Astrocyte of the cerebellum (primary cell): Measurements from ENCODE around the gene ANKFY1.
A peak's percentile ranks its signal among the peaks of the same experiment; 100 is the strongest.

Experiments used
- DNase-seq: peaks from one replicate; pipeline ENCODE4 v3.0.0-alpha.2; 2011; ENCODE audit warnings: low read depth
- H3K4me3 ChIP-seq: 2 replicates; pipeline ENCODE4 v1.5.1; 2011; ENCODE audit warnings: mild to moderate bottlenecking, low read depth, low read length, moderate library complexity
- in situ Hi-C: cut with HindIII; loops from 2 replicates; pipeline ENCODE4 v1.10.0; 2017; ENCODE audit warnings: low sequenced_read_pairs
- TF ChIP-seq, protein P1 (sequence below): IDR thresholded peaks from 2 replicates; pipeline ENCODE4 v1.5.1; 2012; ENCODE audit warnings: low read length, low read depth, moderate library complexity, mild to moderate bottlenecking; ENCODE audit errors: missing control alignments

ANKFY1 gene

DNA sequence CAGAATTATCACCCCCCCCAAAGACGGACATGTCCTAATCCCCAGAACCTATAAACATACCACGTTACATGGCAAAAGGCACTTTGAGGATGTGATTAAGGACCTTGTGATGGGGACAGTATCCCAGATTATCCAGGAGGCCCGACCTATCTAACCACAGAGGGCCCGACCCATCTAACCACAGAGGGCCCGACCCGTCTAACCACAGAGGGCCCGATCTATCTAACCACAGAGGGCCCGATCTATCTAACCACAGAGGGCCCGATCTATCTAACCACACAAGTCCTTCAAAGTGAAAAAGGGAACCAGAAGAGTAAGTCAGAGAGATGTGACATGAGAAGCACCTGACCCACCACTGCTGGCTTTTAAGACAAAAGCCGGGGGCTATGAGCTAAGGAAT, 56.8 kb downstream of the ANKFY1 start:
- no peak overlapping the region for H3K4me3 ChIP-seq
- DNase-seq, result no peak
- in situ Hi-C loops, result no loop called here
- TF ChIP-seq, protein P1, sequence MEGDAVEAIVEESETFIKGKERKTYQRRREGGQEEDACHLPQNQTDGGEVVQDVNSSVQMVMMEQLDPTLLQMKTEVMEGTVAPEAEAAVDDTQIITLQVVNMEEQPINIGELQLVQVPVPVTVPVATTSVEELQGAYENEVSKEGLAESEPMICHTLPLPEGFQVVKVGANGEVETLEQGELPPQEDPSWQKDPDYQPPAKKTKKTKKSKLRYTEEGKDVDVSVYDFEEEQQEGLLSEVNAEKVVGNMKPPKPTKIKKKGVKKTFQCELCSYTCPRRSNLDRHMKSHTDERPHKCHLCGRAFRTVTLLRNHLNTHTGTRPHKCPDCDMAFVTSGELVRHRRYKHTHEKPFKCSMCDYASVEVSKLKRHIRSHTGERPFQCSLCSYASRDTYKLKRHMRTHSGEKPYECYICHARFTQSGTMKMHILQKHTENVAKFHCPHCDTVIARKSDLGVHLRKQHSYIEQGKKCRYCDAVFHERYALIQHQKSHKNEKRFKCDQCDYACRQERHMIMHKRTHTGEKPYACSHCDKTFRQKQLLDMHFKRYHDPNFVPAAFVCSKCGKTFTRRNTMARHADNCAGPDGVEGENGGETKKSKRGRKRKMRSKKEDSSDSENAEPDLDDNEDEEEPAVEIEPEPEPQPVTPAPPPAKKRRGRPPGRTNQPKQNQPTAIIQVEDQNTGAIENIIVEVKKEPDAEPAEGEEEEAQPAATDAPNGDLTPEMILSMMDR, result no peak

DNA sequence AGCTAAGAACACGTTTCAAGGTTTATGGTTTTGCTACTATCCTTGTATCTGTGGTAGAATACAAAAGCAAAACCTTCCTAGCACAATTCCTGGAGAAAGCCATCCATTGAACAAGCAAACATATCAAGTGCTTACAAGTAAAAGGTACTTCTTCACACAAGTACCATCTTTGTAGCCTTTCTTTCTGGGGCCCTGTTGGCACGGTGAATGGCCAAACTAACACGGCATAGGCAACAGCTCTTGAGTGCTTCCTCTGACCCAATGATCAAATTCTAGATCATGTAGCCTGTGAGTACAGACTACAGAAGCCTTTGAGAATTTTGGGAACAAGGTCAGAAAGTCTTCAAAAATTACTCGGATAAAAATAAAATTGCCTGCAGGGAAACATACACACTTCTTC, 57.9 kb downstream of the ANKFY1 start:
- TF ChIP-seq, protein P1, result no peak
- no peak overlapping the region for H3K4me3 ChIP-seq
- DNase-seq, result no peak
- in situ Hi-C loops, result no loop called here

DNA sequence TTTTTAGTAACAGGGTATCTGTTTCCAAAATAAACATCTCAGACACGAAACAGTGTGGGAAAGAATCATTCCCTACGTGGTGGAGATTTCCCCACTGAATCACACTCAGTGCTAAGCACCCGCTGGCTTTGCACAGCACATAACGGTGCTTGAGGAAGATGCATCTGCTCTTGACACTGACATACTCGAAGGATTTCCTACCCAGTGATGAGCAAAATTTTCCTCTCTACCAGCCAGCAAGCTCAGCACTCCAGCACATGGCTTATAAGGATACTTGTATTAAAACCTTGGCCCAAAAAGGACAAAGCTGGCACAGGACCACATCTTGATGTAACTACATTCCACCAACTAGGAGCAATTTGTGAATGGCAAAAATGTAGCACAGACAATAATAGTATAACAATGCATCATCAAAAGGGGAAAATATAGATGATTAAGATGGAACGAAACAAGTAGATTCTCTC, 59.0 kb downstream of the ANKFY1 start:
- DNase-seq, result peak; percentile 82

DNA sequence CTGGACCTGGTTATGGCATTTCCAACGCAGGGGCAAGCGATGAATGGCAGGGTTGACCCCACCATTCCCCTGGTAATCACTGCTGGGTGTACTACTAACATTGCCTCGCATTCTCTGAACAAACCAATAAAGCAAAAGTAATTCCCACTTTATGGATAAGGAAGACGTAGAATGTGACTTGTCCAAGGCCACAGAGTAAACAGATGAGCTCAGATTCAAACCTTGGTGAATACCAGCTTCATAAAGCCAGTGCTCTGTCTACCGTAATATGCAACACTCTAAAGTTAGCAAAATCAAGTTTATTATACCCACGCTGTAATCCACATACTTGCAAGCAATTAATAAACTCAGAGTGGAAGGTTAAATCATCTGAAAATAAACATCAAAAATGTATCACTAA, 59.6 kb downstream of the ANKFY1 start:
- in situ Hi-C loops, result no loop called here
- TF ChIP-seq, protein P1, result no peak
- H3K4me3 ChIP-seq, result no peak overlapping the region
- no peak for DNase-seq

More for the DNA sequence above, 59.0 kb downstream of the ANKFY1 start:
- no peak overlapping the region for H3K4me3 ChIP-seq
- TF ChIP-seq, protein P1, result no peak
- in situ Hi-C loops, result no loop called here

DNA sequence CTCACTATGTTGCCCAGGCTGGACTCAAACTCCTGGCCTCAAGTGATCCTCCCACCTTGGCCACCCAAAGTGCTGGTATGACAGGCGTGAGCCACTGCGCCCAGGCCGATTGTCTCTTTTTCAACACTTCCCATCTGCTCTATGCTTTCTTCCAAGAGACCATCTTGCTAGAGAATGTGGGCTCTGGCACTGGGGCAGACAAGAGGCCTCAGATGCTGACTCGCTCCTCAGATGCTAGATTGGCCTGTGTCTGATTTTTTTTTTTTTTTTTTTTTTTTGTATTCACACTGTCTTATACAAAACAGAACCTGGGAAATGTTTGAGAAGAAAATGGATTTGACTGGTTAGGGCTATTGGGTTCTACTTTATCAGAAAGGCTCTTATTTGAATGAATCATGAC, 62.6 kb downstream of the ANKFY1 start:
- TF ChIP-seq, protein P1, result no peak
- H3K4me3 ChIP-seq, result no peak overlapping the region
- in situ Hi-C loops, result no loop called here
- DNase-seq, result no peak

DNA sequence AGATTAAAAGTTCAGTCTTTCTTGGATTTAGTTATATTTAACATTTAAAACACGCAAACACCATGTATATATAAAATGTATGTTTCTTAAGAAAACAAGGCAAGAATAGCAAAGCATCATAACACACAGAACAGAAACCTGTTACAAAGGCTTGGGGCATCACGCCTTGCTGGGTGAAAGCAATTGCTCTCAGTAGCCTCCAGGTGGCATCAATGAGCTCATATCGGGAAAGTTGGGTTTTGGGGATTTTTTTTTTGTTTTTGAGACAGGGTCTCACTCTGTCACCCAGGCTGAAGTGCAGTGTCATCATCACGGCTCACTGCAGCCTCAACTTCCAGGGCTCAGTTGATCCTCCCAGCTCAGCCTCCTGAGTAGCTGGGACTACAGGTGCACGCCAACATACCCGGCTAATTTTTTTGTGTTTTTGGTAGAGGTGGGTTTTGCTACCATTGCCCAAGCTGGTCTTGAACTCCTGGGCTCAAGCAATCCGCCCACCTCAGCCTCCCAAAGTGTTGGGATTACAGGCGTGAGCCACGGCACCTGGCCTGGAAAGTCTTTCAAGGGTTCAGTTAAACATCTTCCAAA, 63.9 kb downstream of the ANKFY1 start:
- TF ChIP-seq, protein P1, result peak; percentile 86
- DNase-seq, result peak; percentile 36
- no peak overlapping the region for H3K4me3 ChIP-seq
- in situ Hi-C loops, result no loop called here
